Spleen (tissue), 11 donors: ENCODE measurements around the gene TSPAN18. TPM values are rescaled to one million over a fixed set of nuclear protein-coding genes. Genes with fewer than 3 reads are reported as not detected.

Experiments used
- DNase-seq: peaks from one replicate; pipeline ENCODE4 v3.0.0-alpha.2; 2020
- H3K27ac ChIP-seq, 8 donors: fragments of 200-600 bp; sonication (generic) in 7 of 8; 1 replicate in 4 of 8; 2 replicates in 4 of 8; pipeline versions ENCODE4 v1.5.0 to v1.8.0; 2016 to 2021; ENCODE audit warnings: inconsistent platforms in 4 of 8, mild to moderate bottlenecking in 4 of 8, moderate library complexity in 1 of 8
- H3K27me3 ChIP-seq, 7 donors: fragments of 200-600 bp; sonication (generic) in 6 of 7; replicated peaks in 1 of 7; 1 replicate in 4 of 7; 2 replicates in 3 of 7; pipeline versions ENCODE4 v1.5.0 to v1.8.0; 2016 to 2021; ENCODE audit warnings: inconsistent platforms in 3 of 7, mild to moderate bottlenecking in 1 of 7
- H3K36me3 ChIP-seq, 6 donors: fragments of 200-600 bp; sonication (generic) in 5 of 6; 1 replicate in 4 of 6; 2 replicates in 2 of 6; pipeline versions ENCODE4 v1.5.0 to v1.8.0; 2016 to 2021; ENCODE audit warnings: inconsistent platforms in 2 of 6
- H3K4me1 ChIP-seq, 6 donors: fragments of 200-600 bp; sonication (generic) in 5 of 6; 1 replicate in 3 of 6; 2 replicates in 3 of 6; pipeline versions ENCODE4 v1.5.0 to v1.8.0; 2016 to 2021; ENCODE audit warnings: inconsistent platforms in 3 of 6
- H3K4me3 ChIP-seq, 8 donors: fragments of 200-600 bp; sonication (generic) in 7 of 8; 1 replicate in 4 of 8; 2 replicates in 4 of 8; pipeline versions ENCODE4 v1.5.0 to v1.8.0; 2016 to 2021; ENCODE audit warnings: inconsistent platforms in 4 of 8, mild to moderate bottlenecking in 4 of 8, moderate library complexity in 2 of 8
- H3K9me3 ChIP-seq, 8 donors: fragments of 200-600 bp; sonication (generic) in 7 of 8; 1 replicate in 4 of 8; 2 replicates in 4 of 8; pipeline versions ENCODE4 v1.5.0 to v1.8.0; 2016 to 2021; ENCODE audit warnings: inconsistent platforms in 4 of 8
- POLR2A ChIP-seq, 3 donors: fragments of 450-650 bp; IDR thresholded peaks; one replicate each; pipeline ENCODE4 v1.5.1; 2017; ENCODE audit warnings: antibody characterized with exemption in 3 of 3, mild to moderate bottlenecking in 1 of 3
- POLR2AphosphoS5 ChIP-seq, 3 donors: sonication (generic); formaldehyde crosslinking; IDR thresholded peaks; one replicate each; pipeline ENCODE4 v1.5.1; 2017; ENCODE audit warnings: antibody characterized with exemption in 3 of 3
- WGBS, 5 donors: extraction: QIAGEN DNeasy Blood & Tissue Kit in 3 of 5; methylation state at CpG; one replicate each; pipeline versions ENCODE4 v1.1.5 to v1.1.7; 2013 to 2018; 5-methylcytosine and 5-hydroxymethylcytosine counted together
- intact Hi-C: fragments of 100-400 bp; cut with DNase I; formaldehyde crosslinking; loops from one replicate; pipeline ENCODE4 v1.15.0; 2023; ENCODE audit warnings: low total_unique reads
- polyA plus RNA-seq, 3 donors: library from polyadenylated mRNA; stranded (reverse); fragments of 200-250 nt; gene quantifications; one replicate each; pipeline ENCODE4 v1.2.1, GENCODE V29; 2013
- total RNA-seq, 7 donors: library from RNA; depleted of rRNA in 3 of 7; stranded (reverse); fragments of >200 nt in 3 of 7; fragmentation: NEBNext Ultra II Directional in 4 of 7; extraction: Animal tissue kit (Norgen Biotek cat#: 25700) in 4 of 7; gene quantifications; one replicate each; pipeline versions ENCODE4 v1.1.0 to v1.2.1, GENCODE V29; 2016 to 2021
- TF ChIP-seq, protein P1 (sequence below), 11 experiments: fragments of 200-600 bp in 7 of 11; fragments of 450-650 bp in 4 of 11; sonication (generic) in 4 of 11; IDR thresholded peaks in 8 of 11; conservative IDR thresholded peaks in 3 of 11; 1 replicate in 7 of 11; 2 replicates in 4 of 11; pipeline versions ENCODE4 v1.4.0 to v1.8.0; 2016 to 2021; ENCODE audit warnings: antibody characterized with exemption in 11 of 11, inconsistent platforms in 4 of 11, mild to moderate bottlenecking in 1 of 11
- donor health status: healthy with polysubstance abuse.
- donor health status: DM: no; HTN: no; CAD: no; lungs with moderate emphysema.
- donor health status: DM: no; HTN: no; CAD: no.
- donor health status: Bipolar disorder and iron deficiency.
- donor health status: healthy.
- donor health status: DM: no; HTN: no; CAD: no.
- donor health status: DM: yes; HTN: yes; CAD: no.

The TSPAN18 gene
- total and polyA plus RNA-seq, 10 donors: 2.1 to 47.5 (median 21.3) TPM

DNA sequence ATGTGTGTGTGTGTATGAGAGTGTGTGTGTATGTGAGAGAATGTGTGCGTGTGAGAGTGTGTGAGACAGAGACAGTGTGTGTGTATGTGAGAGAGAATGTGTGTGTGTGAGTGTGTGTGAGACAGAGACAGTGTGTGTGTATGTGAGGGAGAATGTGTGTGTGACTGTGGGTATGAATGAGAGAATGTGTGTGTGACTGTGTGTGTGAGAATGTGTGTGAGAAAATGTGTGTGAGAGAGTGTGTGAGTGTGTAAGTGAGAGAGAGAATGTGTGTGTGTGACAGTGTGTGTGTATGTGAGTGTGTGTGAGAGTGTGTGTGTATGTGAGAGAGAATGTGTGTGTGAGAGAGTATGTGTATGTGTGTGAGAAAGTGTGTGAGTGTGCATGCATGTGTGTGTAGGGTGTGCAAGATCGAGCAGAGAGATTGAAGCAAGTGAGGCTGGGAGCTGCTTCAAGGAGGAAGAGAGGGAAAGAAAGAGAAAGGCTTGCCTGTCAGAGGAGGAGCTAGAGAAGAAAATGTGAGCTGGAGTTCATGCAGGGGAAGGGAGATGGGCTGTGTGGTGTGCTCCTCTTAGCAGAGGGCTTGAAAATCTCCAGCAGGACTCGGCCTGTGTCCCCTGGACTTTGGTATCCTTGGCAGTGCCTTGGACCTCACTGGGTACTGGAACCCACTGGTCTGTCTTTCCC is 251.7 kb downstream of the TSPAN18 start:
- intact Hi-C loops: no loop called here
- WGBS, 5 donors: 61 to 66% (median 65%) methylated on average over 3 of the region's 3 CpGs
- Histone ChIP-seq H3K27me3 (no peaks in the 10 kb centered on the region), H3K4me1 (peaks cover 35 to 73% (median 55%) of the 10 kb centered on the region in 6 donors), H3K36me3 (no peaks in the 10 kb centered on the region), H3K9me3 (no peaks in the 10 kb centered on the region), H3K4me3 (no peak overlapping the region), H3K27ac (peak overlapping the region in 5 of 8 donors; percentile 19 to 71 (median 59))
- DNase-seq: no peak
- no peak for TF ChIP-seq POLR2A (IDR thresholded peaks at IDR 0.05)
- no peak for TF ChIP-seq POLR2AphosphoS5 (IDR thresholded peaks at IDR 0.05)
- TF ChIP-seq, protein P1, sequence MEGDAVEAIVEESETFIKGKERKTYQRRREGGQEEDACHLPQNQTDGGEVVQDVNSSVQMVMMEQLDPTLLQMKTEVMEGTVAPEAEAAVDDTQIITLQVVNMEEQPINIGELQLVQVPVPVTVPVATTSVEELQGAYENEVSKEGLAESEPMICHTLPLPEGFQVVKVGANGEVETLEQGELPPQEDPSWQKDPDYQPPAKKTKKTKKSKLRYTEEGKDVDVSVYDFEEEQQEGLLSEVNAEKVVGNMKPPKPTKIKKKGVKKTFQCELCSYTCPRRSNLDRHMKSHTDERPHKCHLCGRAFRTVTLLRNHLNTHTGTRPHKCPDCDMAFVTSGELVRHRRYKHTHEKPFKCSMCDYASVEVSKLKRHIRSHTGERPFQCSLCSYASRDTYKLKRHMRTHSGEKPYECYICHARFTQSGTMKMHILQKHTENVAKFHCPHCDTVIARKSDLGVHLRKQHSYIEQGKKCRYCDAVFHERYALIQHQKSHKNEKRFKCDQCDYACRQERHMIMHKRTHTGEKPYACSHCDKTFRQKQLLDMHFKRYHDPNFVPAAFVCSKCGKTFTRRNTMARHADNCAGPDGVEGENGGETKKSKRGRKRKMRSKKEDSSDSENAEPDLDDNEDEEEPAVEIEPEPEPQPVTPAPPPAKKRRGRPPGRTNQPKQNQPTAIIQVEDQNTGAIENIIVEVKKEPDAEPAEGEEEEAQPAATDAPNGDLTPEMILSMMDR (IDR thresholded peaks at IDR 0.05 in 8 of 11, conservative IDR thresholded peaks at IDR 0.05 in 3 of 11): no peak

DNA sequence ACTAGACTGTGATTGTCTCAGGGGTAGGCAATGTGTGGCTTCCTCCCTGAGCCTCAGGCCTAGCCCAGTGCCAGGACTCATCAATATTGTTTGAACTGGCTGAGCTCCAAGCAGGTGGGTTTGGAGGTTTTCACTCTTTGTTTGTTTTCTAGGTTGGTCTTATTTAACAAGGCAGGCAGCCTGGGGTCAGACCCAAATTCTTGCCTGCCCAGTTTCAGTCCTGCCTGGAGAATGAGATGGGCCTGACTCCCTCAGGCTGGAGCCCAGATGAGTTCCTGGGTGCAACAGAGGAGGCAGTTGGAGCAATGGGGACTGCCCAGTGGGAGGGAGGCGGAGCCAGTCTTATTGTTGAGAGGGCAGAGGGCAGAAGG is 252.2 kb downstream of the TSPAN18 start:
- 85 to 100% (median 93%) methylated on average over 1 of the region's 1 CpG for WGBS, 5 donors
- TF ChIP-seq, protein P1 (IDR thresholded peaks at IDR 0.05 in 8 of 11, conservative IDR thresholded peaks at IDR 0.05 in 3 of 11): no peak
- no peaks in the 10 kb centered on the region for H3K9me3 ChIP-seq
- no peak overlapping the region for H3K4me3 ChIP-seq
- H3K27ac ChIP-seq: peak overlapping the region in 4 of 8 donors; percentile 19 to 71 (median 52)
- H3K27me3 ChIP-seq: no peaks in the 10 kb centered on the region
- no peaks in the 10 kb centered on the region for H3K36me3 ChIP-seq
- intact Hi-C loops: no loop called here
- H3K4me1 ChIP-seq: peaks cover 35 to 69% (median 55%) of the 10 kb centered on the region in 6 donors
- peak; percentile 59 for DNase-seq

GRCh38 chr11:44979543-44980399 is 253.0 kb downstream of the TSPAN18 start:
- Histone ChIP-seq H3K4me3 (no peak overlapping the region), H3K27me3 (no peaks in the 10 kb centered on the region), H3K4me1 (peaks cover 35 to 61% (median 51%) of the 10 kb centered on the region in 6 donors), H3K9me3 (no peaks in the 10 kb centered on the region), H3K27ac (peak overlapping the region in 4 of 8 donors; percentile 0 to 71 (median 60)), H3K36me3 (no peaks in the 10 kb centered on the region)
- TF ChIP-seq POLR2A (IDR thresholded peaks at IDR 0.05): no peak
- peak in 1 of 3 donors; percentile 43 for TF ChIP-seq POLR2AphosphoS5 (IDR thresholded peaks at IDR 0.05)
- TF ChIP-seq, protein P1 (IDR thresholded peaks at IDR 0.05 in 8 of 11, conservative IDR thresholded peaks at IDR 0.05 in 3 of 11): no peak
- peak; percentile 68 for DNase-seq
- intact Hi-C loops: no loop called here
- 70 to 85% (median 79%) methylated on average over 24 of the region's 24 CpGs for WGBS, 5 donors
